ENCODE data around the gene L3MBTL3.

L3MBTL3 gene

DNA sequence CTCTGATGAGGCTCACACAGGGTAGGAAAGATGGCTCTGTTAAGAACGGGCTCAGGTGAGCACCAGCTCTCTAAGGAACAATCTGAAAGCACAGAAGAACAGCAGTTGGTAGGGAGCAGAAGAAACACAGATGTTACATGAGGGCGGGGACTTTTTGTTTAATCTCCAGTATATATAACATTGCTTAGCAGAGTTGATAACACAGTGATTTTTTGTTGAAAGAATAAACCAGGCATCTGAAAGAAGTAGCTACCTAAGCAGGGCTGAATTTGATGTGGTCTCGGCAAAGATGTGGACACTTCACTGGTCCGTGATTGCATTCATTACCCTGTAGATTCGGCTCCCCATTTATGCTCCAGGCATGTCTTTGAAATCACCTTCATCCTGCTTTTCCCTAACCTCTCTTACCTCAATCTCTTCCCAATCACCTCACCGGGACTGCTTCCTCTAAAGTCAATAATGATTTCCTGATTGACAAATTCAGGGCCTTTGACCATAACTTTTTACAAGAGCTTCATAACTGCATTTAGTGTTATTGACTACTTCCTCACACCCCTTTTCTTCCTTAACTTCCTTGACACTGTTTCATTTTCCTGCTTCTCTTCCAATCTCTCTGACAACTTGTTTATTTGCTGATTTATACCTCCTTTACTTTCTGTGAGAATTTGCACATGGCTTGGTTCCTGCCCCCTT, 170.0 kb downstream of the L3MBTL3 start:
- DNase-seq, result no peak

DNA sequence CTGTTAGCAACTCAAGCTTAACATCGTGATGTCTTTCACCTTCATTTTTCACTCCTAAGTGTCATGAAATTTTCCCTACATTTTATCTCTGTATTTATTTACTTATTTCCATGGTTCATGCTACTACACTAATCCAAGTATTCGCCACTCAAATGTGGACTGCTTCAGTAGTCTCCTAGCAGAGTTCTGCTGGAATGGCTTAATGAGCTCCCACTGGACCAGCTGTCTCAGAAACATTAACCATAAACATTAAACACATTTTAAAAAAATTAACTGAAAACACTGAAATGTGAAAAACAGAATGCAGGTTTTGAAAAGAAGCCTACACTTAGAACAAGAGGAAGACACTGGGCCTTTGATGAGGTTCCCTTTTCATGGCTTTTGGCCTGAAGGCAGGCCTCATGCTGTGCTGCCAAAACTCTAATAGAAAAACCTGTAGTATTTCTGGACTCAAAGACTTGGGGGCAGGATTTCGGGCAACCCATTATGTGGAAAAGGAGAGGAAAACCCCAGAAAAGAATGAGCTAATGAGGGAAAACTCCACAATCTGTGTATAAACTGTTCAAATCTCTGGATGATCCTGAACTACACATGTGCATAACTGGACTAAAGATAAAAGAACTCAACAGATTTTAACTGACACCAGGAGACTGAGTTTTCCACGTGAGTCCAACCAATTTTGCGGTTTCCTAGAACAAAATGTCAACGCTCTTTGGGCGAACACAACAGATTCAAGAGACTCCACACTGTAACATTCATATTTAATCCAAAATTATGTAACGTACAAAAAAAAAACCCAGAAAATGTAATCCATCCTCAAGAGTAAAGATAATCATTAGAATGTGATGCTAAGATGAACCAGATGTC, 171.4 kb downstream of the L3MBTL3 start:
- no peak for DNase-seq
